ENCODE measurements around the gene TDRD1.

The TDRD1 gene

GRCh38 chr10:114265392-114266053, 86.4 kb downstream of the TDRD1 start:
- peak; percentile 60 for DNase-seq (ENCODE audit: low spot score)

DNA sequence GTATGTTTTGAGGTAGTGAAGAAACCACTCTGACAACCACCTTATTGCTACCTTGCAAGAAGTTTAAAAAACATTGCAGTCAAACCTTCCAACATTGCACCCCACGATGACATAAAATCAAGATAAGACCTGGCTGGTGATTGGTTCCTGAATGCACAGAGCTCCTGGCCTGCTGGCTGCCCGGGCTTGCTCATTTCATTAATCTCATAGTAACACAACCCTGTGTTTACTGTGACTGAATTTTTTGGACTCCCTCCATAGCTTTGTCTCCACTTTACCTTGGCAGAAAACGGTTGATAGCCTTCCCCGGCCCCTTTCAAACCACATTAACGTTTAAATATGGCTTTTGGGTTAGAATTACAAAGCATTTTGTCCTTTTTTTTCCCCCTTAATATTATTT, 87.4 kb downstream of the TDRD1 start:
- DNase-seq (ENCODE audit: low spot score): no peak

DNA sequence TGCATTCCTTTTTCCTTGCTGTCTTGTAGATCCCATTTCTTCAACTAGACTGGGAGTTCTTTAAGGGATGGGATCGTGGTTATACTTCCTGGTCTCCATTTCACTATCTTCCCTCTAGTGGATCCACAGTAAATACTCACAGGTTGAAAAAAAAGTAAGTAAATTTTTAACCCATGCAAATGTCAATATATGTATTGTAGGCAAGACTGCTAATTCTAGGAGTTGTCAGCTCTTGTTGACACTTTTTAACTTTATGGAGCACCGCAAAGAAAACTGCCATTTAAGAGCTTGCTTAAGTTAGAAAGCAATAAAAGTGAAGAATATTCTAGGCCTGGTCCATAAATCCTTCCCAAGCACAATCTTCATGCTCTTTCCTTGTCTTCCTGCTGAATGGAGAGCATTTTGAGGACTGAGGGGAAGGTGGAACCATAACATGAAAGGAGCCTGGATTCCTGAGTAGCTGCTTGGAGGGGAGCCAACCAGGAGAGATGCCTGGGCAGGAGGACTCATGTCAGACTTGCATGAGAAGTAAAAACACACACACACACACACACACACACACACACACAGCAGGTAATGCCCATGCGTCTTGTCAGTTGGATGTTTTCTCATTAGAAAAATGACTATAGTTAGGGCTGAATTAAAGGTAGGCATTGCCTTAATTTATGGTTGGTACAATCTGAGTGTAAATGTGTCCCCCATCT, 92.1 kb downstream of the TDRD1 start:
- no peak for DNase-seq (ENCODE audit: low spot score)

DNA sequence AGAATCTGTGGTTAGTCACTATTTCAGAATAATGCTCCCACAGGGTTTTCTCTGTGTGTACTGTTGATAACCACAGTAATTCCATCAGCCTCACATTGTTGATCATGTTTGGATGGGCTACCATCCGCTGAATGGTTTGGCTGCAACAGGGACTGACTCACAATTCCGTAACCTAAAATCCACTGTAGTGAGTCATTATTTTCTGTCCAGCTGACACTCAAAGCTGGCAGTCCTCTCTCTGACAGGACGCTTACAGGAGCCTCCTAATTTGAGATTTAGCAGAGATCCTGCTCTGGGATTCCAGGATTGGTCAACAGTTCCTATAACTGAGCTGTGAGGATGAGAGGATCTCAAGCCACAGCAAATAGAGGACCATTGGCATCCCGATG, 92.6 kb downstream of the TDRD1 start:
- DNase-seq (ENCODE audit: low spot score): peak; percentile 91

DNA sequence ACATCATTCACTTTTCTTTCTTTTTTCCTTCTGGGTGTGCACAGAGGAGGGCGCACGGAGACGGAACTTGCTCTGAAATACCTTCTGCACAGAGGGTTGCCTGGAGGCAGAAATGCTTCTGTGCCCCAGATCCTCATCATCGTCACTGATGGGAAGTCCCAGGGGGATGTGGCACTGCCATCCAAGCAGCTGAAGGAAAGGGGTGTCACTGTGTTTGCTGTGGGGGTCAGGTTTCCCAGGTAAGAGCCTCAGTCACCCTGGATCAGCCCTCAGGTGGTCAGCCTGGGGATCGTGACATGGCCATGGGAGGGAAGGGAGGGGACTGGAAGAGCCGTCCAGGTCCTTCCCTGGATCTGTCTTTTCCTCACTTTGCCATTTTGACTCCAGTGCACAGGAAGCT, 93.5 kb downstream of the TDRD1 start:
- DNase-seq (ENCODE audit: low spot score): no peak

DNA sequence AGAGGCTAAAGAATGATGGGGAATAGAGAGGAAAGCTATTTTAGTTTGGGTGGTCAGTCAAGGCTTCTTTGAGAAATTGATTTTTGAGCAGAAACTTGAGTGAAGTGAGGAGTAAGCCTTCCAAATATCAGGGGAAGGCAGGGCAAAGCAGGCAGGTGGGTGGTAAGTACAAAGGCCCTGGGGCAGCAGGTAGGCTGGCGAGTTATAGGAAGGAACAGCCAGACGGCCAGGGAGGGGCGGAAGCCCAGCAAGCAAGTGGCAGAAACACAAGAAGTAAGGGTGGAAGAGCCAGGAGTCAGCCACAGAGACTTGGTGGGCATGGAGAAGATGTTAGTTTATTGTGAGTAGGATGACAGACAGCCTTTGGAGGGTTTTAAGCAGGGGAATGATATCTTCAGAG, 94.8 kb downstream of the TDRD1 start:
- no peak for DNase-seq (ENCODE audit: low spot score)

GRCh38 chr10:114274616-114275453, 95.7 kb downstream of the TDRD1 start:
- no peak for DNase-seq (ENCODE audit: low spot score)

GRCh38 chr10:114276066-114276465, 96.9 kb downstream of the TDRD1 start:
- no peak for DNase-seq (ENCODE audit: low spot score)

DNA sequence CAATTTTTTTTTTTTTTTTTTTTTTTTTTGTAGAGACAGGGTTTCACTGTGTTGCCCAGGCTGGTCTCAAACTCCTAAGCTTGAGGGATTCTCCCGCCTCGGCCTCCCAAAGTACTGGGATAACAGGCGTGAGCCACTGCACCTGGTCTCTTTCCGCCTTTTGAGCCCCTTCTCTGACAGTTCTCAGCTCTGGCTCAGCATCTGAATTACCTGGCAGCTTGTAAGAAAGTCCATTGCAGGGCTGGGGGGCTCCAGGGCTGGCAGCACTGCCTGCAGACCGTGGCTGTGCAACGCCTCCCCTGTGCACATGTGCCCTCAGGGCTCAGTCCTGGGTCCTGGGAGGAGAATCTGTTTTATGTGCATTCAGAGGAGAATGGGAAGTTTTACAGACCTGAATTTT, 97.5 kb downstream of the TDRD1 start:
- no peak for DNase-seq (ENCODE audit: low spot score)

DNA sequence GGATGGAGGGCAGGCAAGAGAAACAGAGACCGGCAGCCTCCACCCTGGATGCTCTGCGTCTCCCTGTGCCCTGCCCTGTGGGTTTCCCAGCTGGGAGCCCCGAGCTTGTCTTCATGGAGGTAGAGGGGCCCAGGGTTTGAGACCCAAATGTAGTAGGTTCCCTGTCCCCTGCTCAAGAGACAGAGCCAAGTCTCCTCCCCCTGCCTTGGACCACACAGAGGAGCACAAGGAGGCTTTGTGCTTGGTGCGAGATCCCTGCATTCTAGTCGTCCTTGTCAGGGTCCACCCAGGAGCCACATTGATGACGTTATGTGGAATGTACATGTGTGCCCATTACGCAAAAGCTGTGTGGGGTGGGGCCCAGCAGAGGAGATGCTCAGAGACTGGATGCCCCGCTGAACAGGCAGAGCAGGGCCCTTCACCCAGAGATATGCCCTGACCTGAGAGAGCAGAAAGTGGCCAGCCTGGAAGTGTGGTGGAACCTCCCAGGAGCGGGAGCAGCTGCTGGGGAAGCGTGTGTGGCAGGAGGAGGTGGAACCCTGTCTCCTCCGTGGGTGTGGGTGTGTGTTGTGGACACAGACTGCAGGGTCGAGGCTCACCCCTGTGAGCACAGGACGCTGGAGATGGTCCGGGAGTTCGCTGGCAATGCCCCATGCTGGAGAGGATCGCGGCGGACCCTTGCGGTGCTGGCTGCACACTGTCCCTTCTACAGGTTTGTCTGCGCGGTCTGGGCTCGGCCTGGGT, 99.2 kb downstream of the TDRD1 start:
- DNase-seq (ENCODE audit: low spot score): no peak

- DNase-seq (ENCODE audit: low spot score): no peak
Measured at GRCh38 chr10:114278884-114279191, 99.7 kb downstream of the TDRD1 start.

DNA sequence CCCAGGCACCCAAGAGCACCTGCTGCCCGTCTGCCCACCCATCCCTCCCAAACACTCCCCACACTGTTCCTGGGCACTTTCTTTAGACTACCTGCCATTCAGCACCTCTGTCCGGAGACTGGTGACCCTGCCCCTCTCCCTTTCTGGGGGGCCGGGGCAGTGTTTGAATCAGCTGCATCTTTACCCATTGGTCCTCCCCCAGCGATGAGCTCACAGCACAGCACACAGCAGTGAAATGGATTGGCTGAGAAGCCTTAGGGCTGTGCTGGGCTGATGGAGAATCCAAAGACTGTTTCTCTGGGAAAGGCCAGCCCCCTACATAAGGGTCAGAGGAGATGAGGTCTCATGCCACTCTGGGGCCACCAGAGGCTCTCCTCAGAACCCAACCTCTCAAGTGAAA, 100.1 kb downstream of the TDRD1 start:
- no peak for DNase-seq (ENCODE audit: low spot score)

DNA sequence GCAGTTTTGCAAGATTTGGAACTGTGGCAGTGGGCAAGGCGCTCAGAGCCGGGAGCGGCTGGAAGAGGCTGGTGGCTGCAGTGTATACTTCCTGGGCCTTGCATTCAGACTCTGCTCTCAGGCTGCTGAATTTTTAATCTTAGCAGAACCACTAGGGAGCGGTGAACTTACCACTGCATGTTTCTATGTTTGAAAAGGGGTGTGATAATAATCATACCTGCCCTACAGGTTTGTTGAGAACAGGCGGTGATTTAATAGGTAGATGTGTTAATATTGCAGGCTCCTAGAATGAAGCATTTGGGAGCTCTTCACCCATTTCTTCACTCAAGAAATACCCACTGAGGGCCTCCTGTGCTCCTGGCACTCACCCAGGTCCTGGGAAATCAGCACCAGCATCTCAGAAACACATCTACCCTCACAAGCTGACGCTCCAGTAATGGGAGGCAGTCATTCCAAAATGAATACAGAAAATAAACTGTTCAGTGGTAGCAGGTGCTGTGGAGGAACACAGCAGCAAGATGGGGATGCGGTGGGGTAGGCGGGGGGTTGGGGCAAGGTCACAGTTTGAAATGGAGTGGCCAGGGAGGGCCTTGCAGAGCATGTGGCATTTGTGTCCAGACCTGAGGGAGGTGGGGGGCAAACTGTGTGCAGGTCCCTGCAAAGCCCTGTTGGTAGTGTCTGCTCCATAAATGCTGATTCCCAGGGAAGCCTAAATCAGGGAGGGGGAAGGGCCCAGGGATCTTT, 100.9 kb downstream of the TDRD1 start:
- no peak for DNase-seq (ENCODE audit: low spot score)

DNA sequence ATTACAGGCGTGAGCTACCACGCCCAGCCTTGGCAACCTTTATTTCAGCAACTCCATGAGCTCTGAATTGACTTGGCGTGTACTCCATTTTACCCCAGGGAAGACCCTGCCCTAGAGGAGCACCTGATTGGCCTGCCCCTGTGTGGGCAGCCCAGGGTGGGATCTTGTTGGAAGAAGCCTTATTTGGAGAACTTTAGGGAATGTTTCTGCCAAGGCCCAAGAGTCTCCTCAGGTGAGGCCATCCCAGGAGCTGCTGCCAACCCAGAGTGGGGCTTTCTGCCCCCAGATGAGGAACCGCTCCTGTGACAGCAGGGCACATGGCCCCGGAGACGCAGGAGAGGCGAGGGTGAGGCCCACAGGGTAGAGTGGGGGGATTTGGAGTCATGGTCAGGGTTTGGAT, 101.9 kb downstream of the TDRD1 start:
- no peak for DNase-seq (ENCODE audit: low spot score)

DNA sequence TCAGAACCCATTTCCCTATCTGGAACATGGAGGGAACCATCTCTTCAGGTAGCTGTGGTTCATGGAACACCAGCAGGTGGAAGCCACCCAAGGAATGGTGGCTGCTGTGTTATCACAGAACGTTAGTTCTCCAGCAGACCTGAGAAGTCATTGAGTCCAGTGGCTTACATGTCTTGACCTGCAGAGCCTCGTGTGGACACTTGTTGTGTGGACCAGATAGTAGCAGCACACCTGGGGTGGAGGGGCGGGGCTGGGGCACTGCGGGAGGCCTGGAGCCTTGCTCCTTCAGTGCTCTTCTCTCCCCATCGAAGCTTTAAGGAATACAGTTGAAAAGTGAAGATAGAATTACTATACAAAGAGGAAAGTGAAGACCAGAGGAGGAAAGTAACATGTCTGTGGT, 102.3 kb downstream of the TDRD1 start:
- DNase-seq (ENCODE audit: low spot score): no peak

Data from AG20443 (cell line).